ENCODE data around the gene ACTN4.

ACTN4 gene

DNA sequence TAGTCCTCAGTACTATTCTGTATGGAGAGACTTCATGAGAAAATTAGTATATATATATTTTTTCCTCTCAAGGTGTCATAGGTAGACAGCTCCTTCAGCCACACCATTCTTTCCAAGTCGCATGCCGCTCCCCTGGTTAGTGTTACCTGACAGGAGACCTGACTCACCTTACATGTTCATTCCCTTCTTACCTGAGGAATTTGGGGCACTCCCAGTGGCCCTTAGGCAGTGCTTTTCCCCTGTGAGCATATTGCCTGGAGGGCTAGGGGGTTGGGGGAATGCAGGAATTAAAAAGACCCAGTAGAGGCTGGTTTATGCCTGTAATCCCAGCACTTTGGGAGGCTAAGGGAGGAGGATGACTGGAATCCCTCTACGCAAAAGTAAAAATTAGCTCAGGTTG, 9.0 kb upstream of the ACTN4 start:
- DNase-seq: no peak

DNA sequence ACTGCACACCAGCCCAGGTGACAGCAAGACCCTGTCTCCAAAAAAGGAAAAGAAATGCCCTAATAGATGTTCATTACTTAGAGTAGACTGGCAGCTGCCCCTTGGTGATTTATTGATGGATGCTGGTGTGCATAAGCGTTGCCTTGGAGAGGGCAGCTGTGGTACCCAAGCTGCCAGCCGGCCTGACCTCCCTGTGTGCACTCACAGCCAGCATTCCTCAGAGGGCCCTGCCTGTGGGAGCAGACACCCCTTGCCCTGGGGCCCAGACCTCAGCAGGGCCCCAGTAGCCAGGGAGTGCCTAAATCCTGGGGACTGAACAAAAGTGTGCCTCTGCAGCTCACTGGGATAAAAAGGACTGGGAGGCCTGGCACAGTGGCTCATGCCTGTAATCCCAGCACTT, 7.8 kb upstream of the ACTN4 start:
- DNase-seq: no peak

DNA sequence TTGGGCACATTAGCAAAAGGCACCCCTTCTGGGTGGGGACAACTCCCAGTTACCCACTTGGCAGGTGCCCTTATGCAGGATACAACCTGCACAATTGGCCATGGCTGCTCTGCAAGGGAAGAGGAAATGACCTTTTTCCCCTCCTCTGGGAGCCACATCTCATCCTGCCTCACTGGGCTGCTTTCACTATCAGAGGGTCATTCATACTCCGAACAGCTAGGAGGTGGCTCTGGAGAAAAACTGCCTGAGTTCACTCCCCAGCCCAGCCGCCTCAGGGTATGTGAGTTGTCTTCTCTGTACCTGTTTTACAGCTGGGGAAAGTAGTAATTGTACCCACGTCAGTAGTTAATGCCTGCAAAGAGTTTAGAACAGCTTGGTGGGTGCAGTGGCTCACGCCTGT, 7.1 kb upstream of the ACTN4 start:
- DNase-seq: no peak

DNA sequence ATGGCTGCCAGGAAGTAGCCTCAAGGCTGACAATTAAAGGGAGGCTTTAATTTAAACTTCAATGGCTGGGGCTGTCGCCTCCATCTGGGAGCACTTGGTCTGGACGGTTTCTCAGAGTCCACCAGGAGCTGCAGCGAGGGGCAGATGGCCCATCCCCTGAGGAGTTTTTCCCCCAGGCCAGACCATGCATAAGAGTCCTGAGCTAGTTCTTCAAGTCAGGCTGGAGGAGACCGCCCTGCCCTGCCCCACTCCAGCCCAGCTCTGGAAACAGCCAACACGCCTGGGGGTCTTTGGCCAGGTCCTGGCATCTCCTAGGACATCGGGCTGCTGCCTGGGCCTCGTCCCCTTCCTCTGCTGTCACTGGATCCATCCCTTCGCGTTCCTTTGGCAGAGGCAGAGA, 5.3 kb upstream of the ACTN4 start:
- DNase-seq: no peak

DNA sequence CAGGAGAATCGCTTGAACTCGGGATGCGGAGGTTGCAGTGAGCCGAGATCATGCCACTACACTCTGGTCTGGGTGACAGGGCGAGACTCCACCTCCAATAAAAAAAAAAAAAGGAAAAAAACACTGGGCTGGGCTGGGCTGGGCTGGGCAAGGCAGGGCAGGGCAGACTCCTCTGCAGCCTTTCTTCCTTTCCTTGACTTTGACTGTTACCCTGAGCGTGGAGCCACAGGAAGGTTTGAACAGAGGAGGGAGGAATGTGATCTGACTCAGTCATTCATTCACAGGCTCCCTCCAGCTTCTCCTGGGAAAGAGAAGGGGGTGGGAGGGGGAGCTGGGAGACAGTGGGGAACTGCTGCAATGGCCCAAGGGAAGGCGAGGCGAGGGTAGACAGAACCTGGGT, 2.7 kb upstream of the ACTN4 start:
- DNase-seq: no peak

DNA sequence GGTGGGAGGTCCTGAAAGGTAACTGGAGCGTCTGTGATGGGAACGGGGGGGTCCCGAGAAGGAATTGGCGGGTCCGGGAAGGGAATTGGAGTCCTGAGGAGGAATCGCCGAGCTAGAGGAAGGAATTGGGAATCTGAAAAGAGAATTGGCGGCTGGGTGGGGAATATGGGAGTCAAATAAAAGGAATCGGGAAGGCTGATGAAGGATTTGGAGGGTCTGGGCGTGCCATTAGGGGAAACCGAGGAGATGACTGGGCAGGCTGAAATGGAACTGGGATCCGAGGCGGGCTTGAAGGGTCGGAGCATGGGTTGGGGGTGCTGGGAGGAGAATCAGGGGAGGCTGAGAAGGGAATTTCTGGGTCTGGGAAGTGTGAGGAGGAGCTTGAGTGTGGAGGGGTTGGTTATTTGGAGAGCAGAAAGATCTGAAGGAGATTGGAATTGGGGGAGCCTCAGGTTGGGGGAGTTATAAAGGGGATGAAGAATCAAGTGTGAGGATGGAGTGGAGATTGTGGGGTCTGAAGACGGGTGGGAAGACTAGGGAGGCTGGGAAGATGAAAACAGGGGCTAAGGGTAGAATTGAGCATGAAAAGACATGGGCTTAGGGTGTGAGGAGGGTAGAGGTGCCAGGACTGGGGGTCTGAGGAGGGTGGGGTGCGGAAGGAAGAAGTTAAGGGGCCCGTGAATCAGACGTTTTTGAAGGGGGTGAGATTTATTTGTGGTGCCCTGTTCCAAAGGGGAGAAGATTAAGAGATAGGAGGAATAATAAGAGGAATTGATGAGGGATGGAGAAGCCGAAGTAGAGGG, 718 bp downstream of the ACTN4 start:
- DNase-seq: no peak

DNA sequence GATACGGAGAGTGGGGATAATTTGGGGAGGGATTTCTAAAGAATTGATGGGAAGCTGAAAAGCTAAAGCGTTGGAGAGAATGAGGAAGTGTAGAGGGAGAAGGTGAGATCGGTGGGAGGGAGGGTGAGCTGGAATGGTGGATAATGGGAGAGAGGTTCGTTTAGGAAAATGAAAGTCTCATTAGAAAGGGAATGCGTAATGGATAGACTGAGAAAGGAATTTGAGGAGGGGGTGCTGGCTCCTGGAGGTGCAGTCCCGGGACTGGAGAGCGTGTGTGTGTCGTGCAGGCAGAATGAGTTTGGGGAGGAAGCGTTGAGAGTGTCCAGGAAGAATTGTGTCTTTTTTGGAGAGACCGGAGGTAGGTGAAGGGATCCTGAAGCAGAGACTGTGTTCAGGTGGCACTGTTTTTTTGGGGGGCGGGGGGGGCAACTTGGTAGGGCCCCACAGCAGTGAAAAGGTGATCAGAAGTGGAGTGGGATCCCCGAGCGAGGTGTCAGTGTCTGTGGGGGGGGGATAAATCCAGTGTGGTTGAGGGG, 1.4 kb downstream of the ACTN4 start:
- no peak for DNase-seq

DNA sequence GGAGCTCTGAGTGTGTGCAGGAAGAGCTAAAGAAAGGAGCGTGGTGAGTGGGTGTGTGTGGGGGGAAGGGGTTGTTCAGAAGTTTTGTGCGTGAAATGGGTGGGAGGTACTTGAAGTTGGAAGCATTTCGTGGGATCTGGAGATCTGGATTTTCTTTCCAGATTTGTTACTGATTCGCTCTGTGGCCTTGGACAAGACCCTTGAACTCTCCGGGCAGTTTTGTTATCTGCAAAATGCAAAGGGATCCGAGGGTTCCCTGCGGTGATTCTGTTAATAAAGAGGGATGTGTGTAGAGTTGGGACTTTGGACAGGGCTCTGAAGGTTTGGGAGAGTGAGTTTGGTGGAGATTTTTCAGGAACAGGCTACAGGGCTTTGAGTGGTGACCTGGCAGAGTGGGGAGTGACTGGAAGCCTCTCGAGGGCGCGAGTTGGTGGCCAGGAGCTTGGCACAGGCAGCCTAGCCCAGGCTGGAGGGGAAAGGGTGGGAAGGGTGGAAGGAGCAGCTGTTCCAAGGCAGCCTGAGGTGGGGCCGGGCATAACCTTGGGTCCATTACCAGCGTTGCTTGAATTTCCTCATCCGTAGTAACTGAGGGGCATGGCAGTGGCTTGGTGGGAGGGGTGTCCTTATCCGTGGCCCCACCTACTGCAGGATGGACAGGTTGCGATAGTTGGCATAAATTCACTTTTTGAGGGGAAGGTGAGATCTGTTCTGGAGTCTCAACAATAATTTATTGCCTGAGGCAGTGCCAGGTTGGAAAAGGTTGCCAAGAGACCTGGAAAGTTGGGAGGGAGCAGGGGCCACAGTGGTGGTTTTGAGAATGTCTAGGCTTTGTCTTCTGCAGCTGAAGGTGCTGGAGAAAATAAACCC, 2.1 kb downstream of the ACTN4 start:
- no peak for DNase-seq

DNA sequence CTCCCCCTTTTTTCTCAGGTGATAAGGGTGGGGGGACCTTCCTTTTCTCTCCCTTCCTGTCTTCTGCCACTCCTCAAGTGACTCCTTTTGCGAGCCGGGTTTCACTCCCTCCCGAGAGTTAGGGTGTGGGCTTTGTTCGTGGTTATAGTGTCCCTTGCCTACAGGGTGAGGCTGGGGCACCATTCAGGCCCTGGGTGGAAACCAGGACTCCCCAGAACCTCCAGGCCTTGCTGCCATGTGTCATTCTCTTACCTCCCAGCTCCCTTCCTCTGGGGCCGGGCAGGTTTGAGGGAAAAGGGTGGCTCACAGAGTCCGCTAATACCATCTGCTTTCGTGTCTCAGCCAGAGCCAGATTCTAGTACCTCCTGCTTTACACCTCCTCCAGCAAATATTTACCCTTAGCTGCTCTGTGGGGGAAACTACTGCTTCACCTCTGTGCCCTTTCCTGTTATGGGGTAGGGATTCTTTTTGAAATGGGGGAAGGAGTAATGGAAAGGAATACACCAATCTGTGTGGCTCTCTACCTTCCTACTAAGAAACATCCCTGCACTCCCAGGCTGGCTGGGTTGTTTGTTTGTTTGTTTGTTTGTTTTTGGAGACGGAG, 2.8 kb downstream of the ACTN4 start:
- DNase-seq: no peak

DNA sequence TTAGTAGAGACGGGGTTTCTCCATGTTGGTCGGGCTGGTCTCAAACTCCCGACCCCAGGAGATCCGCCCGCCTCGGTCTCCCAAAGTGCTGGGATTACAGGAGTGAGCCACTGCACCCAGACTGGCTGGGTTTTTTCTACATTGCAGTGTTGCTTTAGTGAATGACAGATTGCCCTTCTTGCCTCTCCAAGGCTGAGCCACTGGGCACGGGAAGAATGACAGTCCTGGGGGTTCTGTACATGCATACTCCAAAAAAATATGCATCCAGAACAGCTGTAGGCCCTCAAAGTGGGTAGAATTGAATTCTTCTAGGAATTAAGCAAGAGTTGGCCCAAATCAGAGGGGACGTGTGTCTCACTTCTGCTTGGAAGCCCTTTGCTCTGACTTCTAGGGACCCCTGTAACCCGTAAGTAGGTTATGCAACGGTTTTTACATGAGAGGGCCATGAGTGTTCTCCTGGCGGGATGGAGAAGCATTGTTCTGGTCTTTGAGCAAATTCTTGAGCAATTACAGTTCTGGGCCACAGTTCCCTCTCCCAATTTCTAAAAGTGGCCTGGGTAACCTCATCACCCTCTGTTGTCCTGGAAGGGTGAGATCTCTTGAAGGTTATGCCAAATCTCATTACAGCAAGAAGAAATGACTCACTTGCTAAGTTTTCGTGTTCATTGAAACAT, 3.6 kb downstream of the ACTN4 start:
- no peak for DNase-seq

DNA sequence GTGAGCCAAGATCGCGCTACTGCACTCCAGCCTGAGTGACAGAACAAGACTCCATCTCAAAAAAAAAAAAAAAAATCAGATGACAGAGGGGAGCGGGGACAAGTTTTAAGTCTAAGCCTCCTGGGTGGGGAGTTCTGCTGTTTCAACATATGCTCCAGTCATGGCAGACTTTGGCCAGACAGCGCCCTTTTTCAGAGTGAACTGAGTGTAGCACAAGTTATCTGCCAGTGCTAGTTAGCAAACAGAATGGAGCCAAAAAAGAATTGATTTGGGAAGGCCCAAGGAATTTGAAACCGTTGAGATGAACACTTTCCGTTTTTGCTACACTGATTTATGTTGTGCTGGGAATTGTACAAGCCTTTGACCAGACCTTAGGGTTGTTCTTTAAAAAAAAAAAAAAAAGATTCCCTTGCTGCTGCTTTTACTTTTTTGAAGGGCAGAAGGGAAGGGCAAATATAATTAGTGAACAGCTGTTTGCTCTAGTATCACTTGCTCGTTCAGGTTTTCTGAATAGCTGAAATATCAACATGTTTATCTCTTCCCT, 5.7 kb downstream of the ACTN4 start:
- no peak for DNase-seq

DNA sequence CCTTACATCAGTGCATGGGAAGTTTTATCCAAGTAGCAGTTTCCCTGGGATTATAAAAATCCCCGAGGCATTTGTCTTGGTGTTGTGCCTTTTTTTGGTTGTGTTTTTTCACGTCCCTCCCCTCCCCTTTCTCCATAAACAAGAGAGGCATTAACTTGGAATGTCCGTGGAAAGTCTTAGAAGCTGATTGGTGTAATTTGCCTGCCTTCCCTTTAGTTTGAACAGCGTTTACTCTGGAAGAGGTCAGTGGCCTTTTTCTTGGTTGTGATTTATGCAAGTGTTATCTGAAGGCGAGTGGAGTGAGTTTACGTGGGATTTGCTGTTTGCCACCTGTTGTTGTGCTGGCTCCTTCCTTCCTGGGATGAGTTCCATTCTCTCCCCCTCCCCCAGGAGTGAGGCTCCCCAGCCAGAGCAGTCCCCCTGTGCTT, 7.2 kb downstream of the ACTN4 start:
- DNase-seq: no peak

DNA sequence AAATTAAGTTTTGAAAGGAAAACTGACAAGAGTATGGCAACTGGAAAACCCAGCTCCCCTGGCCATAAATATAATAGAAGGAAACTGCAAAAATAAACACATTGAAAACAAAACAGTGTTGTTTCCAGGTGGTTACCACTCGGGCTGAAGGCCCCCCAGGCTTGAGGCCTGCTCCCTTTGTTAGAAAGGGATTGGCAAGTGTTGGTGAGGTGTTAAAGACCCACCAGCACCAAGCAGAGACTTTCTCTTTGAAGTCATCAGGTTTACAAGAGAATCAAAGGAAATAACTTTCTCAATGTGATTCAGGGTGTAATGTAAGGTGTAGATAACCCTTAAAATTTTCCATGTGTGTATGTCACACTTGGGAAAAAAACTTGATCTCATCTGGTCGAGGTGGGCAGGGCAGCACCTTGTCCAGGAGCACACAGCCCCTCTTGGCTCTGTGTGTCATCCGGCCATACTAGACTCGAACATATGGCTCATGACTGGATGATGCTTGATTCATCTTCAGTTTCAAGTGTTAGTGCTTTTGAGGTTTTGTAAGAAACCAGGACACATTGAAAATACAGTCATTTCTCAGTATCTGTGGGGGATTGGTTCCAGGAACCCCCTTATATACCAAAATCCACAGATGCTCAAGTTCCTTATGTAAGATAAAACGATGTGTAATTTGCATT, 7.8 kb downstream of the ACTN4 start:
- no peak for DNase-seq

DNA sequence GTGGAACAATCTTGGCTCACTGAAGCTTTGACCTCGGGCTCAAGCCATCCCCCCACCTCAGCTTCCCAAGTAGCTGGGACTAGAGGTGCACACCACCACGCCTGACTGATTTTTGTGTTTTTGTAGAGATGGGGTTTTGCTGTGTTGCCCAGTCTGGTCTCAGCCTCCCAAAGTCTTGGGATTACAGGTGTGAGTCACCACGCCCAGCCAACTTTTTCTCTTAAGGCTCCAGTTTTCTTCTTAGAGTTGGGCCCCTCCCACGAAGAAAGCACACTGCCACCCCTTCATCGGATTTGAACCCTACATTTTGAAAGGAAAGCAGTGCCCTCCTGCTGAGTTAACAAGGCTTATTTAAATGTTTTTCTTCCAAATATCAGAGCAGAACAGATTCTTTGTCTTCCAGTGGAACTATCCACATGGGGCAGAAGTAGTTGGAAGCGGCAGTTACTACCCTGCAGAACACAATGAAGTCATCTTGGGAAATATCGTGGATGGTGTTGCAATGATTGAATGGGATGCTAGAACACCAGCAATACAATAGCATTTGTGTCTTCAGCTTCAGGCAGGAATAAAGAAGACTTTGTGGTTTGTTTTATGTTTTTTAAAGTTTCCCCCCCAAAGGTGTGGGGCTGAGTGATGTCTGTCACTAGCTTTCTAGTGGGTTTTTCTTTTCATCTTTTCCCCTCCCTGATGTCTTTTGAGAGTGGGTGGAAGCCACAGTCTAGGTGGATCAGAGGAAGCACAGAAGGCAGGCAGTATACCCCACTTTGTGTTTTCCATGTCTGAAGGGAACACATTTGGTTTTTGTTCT, 8.9 kb downstream of the ACTN4 start:
- DNase-seq: peak; percentile 75

DNA sequence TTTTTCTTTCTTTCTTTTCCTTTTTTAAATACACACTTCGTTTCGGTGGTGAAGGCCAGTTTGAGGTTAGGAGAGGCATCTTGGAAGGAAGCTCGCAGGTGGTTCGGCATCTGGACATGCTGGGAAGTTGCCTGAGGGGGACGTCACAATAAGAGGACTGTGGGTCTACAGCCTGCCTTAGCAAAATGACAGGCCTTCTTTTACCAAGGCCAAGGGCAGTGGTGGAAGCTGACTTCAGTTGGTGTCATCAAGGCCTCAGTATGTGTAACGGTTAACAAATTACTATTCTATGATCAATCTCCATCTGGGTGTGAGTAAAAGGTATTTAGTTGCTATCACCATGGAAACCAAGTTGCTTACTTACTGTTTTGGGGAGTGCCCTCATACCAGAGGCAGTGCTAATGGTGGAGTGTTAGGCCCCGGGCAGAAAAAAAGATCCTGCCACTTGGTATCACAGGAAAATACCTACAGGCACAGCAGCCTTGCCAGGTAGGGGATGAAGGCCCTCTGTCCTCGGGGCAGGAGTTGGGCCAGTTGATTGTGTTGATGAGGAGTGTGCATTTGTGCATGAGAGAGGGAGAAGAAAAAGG, 10.3 kb downstream of the ACTN4 start:
- DNase-seq: peak; percentile 57

DNA sequence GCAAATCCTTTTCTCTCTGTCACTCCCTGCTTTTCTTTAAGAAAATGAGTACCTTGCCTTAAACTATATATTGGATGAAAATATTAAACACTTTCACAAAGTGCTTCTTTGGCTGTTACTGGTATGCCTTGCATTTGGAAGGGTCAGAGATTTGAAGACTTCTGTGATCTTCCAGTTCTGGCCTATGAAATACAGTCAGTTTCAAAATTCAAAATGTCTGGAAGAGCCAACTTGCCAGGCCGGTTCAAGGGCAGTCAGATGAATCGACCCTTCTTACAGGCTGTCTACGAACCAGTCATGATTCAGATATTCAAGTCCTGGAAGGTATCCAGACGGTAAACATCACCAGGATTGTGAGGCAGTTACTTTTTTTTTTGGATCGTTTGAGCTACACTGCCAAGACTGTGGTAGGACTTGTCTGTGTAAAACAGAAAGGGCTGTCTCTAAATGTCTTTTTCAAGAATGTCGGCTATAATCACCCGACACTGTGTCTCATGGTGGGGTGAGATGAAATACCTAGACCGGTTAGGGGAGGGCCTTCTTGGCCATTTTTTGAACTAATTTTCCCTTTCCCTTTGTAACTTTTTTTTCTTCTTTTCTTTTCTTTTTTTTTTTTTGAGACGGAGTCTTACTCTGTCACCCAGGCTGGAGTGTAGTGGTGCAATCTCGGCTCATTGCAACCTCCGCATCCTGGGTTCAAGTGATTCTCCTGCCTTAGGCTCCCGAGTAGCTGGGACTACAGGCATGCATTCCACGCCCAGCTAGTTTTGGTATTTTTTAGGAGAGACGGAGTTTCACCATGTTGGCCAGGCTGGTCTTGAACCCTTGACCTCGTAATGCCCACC, 11.2 kb downstream of the ACTN4 start:
- DNase-seq: no peak

DNA sequence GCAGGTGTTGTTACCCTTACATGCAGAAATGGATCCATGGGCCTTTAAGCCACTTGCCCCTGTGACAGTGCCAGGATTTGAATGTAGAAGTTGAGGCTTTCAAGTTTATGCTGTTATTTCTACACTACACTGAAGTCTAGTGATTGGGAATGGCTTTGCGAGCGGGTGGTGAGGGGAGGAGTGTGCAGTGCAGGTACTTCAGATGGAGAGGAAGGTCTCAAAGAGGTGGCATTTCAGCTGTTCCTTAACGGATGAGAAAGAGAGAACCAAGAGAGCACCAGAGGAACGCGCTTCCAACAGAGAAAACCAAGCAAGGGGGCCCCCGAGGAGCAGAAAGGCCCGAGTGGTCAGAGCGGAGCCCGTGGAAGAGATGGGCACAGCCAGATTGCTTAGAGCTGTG, 13.3 kb downstream of the ACTN4 start:
- no peak for DNase-seq

DNA sequence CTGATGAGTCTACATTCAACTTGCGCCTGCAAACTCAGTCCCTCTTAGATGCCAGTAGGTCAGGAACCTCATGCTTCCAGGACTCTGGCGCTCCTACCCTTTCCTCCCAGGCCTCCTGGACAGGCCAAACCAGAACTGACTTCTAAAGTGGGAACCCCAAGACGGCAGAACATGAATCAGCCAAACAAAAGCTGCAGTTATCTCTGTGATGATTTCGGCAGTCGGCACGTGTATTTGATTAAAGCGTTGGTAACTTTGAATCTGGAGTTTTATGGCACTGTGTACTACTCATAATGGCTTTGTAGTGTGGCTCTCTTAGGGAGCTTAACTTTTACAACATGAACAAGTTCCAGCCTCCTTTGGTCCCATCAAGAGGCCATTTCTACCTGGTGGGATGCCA, 13.7 kb downstream of the ACTN4 start:
- no peak for DNase-seq

DNA sequence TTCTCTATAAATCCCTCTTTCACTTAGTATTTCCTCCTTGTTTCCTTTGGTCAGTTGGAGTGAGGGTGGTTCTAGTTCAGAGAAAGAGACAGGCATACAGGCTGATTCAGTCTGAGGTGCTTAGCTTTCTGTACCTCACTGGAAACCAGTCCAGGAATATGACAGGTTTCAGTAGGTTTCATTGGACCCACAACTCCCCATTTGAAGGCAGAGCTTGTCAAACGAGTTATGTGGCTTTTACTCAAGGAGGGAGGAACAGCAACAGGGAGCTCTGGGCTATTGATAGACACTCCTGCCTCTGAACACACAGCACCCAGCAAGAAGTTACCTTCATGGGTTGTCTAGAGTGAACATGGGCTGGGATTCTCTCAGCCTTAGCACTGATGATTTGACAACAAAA, 14.5 kb downstream of the ACTN4 start:
- no peak for DNase-seq
